ENCODE results near the gene TLX1.

DNA sequence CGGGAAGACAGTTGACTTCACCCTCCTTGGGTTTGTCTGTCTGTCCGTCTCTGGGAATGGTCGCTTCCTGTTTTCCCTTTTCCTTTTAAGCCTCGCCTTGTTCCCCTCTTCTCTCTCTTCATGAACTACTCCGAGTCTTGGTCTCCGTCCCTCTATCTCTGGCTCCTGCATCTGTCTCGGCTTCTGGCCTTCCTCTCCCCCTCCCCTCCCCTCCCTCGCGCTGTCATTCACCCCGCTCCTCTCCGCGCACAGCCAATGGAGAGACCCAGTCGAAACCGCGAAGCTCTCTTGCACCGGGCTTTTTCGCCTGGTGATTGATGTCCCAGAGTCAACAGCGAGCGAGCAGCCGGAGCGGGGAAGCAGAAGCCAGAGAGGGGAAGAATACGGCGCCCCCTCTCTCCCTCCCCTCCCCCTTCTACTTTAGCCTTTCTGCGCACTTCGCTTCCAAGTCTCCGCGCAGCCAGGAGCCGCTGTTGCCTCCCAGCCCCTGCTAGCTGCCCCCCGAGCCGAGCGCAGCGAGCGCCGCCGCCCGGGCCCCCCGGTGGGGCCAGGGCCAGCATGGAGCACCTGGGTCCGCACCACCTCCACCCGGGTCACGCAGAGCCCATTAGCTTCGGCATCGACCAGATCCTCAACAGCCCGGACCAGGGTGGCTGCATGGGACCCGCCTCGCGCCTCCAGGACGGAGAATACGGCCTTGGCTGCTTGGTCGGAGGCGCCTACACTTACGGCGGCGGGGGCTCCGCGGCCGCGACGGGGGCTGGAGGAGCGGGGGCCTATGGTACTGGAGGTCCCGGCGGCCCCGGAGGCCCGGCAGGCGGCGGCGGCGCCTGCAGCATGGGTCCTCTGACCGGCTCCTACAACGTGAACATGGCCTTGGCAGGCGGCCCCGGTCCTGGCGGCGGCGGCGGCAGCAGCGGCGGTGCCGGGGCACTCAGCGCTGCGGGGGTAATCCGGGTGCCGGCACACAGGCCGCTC, at the start of gene TLX1:
- TF ChIP-seq, protein P1, sequence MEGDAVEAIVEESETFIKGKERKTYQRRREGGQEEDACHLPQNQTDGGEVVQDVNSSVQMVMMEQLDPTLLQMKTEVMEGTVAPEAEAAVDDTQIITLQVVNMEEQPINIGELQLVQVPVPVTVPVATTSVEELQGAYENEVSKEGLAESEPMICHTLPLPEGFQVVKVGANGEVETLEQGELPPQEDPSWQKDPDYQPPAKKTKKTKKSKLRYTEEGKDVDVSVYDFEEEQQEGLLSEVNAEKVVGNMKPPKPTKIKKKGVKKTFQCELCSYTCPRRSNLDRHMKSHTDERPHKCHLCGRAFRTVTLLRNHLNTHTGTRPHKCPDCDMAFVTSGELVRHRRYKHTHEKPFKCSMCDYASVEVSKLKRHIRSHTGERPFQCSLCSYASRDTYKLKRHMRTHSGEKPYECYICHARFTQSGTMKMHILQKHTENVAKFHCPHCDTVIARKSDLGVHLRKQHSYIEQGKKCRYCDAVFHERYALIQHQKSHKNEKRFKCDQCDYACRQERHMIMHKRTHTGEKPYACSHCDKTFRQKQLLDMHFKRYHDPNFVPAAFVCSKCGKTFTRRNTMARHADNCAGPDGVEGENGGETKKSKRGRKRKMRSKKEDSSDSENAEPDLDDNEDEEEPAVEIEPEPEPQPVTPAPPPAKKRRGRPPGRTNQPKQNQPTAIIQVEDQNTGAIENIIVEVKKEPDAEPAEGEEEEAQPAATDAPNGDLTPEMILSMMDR (IDR thresholded peaks at IDR 0.05), result no peak
- no peak for TF ChIP-seq POLR2A (IDR thresholded peaks at IDR 0.05)
